Mucosa of rectum (tissue), 2 donors: ENCODE results near the gene CORO2B.

Experiments used
- H3K27ac ChIP-seq, 2 donors: one replicate each; pipeline ENCODE4 v1.7.0; 2013; ENCODE audit warnings: inconsistent platforms in 2 of 2, low read depth in 2 of 2, low read length in 2 of 2
- H3K27me3 ChIP-seq, 2 donors: one replicate each; pipeline ENCODE4 v1.7.0; 2013; ENCODE audit warnings: low read length in 2 of 2; ENCODE audit not compliant: control insufficient read depth in 2 of 2, insufficient read depth in 2 of 2
- H3K36me3 ChIP-seq, 2 donors: one replicate each; pipeline ENCODE4 v1.7.0; 2013; ENCODE audit warnings: low read length in 2 of 2; ENCODE audit not compliant: control insufficient read depth in 2 of 2, insufficient read depth in 2 of 2
- H3K4me1 ChIP-seq, 2 donors: one replicate each; pipeline ENCODE4 v1.7.0; 2013; ENCODE audit warnings: low read length in 2 of 2, mild to moderate bottlenecking in 1 of 2; ENCODE audit not compliant: control insufficient read depth in 2 of 2, insufficient read depth in 2 of 2
- H3K4me3 ChIP-seq, 2 donors: one replicate each; pipeline ENCODE4 v1.7.0; 2013; ENCODE audit warnings: low read length in 2 of 2
- H3K9ac ChIP-seq, 2 donors: one replicate each; pipeline ENCODE4 v1.7.0; 2013; ENCODE audit warnings: low read length in 2 of 2, low read depth in 1 of 2, mild to moderate bottlenecking in 1 of 2
- H3K9me3 ChIP-seq, 2 donors: one replicate each; pipeline ENCODE4 v1.7.0; 2013; ENCODE audit warnings: low read length in 2 of 2; ENCODE audit not compliant: control insufficient read depth in 2 of 2
- donor health status: healthy.
- donor health status: Normal muscosa, but diverticular disease.

The CORO2B gene

GRCh38 chr15:68632101-68632500, 53.3 kb downstream of the CORO2B start:
- Histone ChIP-seq H3K36me3 (no peaks in the 10 kb centered on the region), H3K4me1 (no peaks in the 10 kb centered on the region), H3K27ac (no peak overlapping the region)

GRCh38 chr15:68633231-68634121, 54.7 kb downstream of the CORO2B start:
- H3K36me3 ChIP-seq, result no peaks in the 10 kb centered on the region
- H3K9me3 ChIP-seq, result no peaks in the 10 kb centered on the region
- no peak overlapping the region for H3K4me3 ChIP-seq
- H3K4me1 ChIP-seq, result peaks cover under 1 to 2% of the 10 kb centered on the region in 2 donors
- no peak overlapping the region for H3K27ac ChIP-seq
- no peak overlapping the region for H3K9ac ChIP-seq
- peaks cover 4% of the 10 kb centered on the region in 2 donors for H3K27me3 ChIP-seq

More at GRCh38 chr15:68632101-68632500, 53.3 kb downstream of the CORO2B start:
- H3K27me3 ChIP-seq, result peaks cover 4 to 10% of the 10 kb centered on the region in 2 donors
- H3K4me3 ChIP-seq, result no peak overlapping the region
- H3K9me3 ChIP-seq, result no peaks in the 10 kb centered on the region
- no peak overlapping the region for H3K9ac ChIP-seq

GRCh38 chr15:68634122-68634482, 55.3 kb downstream of the CORO2B start:
- Histone ChIP-seq H3K4me1 (peaks cover 2 to 3% of the 10 kb centered on the region in 2 donors), H3K27me3 (peaks cover 0 to 4% of the 10 kb centered on the region in 2 donors), H3K36me3 (no peaks in the 10 kb centered on the region), H3K27ac (no peak overlapping the region), H3K4me3 (no peak overlapping the region), H3K9me3 (no peaks in the 10 kb centered on the region), H3K9ac (no peak overlapping the region)

- no peak overlapping the region for H3K27ac ChIP-seq
- H3K9ac ChIP-seq, result no peak overlapping the region
- H3K4me1 ChIP-seq, result peaks cover 2 to 3% of the 10 kb centered on the region in 2 donors
Observed at GRCh38 chr15:68634531-68634930, 55.7 kb downstream of the CORO2B start.

GRCh38 chr15:68635141-68635540, 56.3 kb downstream of the CORO2B start:
- Histone ChIP-seq H3K27ac (no peak overlapping the region), H3K4me3 (no peak overlapping the region), H3K9me3 (no peaks in the 10 kb centered on the region), H3K9ac (no peak overlapping the region), H3K36me3 (no peaks in the 10 kb centered on the region), H3K27me3 (no peaks in the 10 kb centered on the region), H3K4me1 (peaks cover 2 to 3% of the 10 kb centered on the region in 2 donors)

More at GRCh38 chr15:68634531-68634930, 55.7 kb downstream of the CORO2B start:
- H3K9me3 ChIP-seq, result no peaks in the 10 kb centered on the region
- peaks cover 0 to 4% of the 10 kb centered on the region in 2 donors for H3K27me3 ChIP-seq
- no peaks in the 10 kb centered on the region for H3K36me3 ChIP-seq
- no peak overlapping the region for H3K4me3 ChIP-seq

GRCh38 chr15:68636256-68636655, 57.5 kb downstream of the CORO2B start:
- peaks cover 2 to 3% of the 10 kb centered on the region in 2 donors for H3K4me1 ChIP-seq
- H3K9ac ChIP-seq, result no peak overlapping the region

GRCh38 chr15:68637767-68638404, 59.1 kb downstream of the CORO2B start:
- Histone ChIP-seq H3K9ac (no peak overlapping the region), H3K4me1 (peaks cover 2 to 3% of the 10 kb centered on the region in 2 donors)

More at GRCh38 chr15:68636256-68636655, 57.5 kb downstream of the CORO2B start:
- H3K27ac ChIP-seq, result no peak overlapping the region
- no peak overlapping the region for H3K4me3 ChIP-seq
- H3K9me3 ChIP-seq, result no peaks in the 10 kb centered on the region
- H3K36me3 ChIP-seq, result no peaks in the 10 kb centered on the region
- no peaks in the 10 kb centered on the region for H3K27me3 ChIP-seq

GRCh38 chr15:68638953-68639515, 60.2 kb downstream of the CORO2B start:
- H3K9me3 ChIP-seq, result no peaks in the 10 kb centered on the region
- peak overlapping the region; percentile 7 to 51 for H3K27ac ChIP-seq
- no peak overlapping the region for H3K4me3 ChIP-seq
- no peaks in the 10 kb centered on the region for H3K36me3 ChIP-seq
- peaks cover 2 to 3% of the 10 kb centered on the region in 2 donors for H3K4me1 ChIP-seq
- H3K27me3 ChIP-seq, result no peaks in the 10 kb centered on the region
- H3K9ac ChIP-seq, result no peak overlapping the region

More at GRCh38 chr15:68637767-68638404, 59.1 kb downstream of the CORO2B start:
- H3K9me3 ChIP-seq, result no peaks in the 10 kb centered on the region
- no peaks in the 10 kb centered on the region for H3K36me3 ChIP-seq
- H3K27me3 ChIP-seq, result no peaks in the 10 kb centered on the region
- peak overlapping the region in 1 of 2 donors; percentile 9 for H3K27ac ChIP-seq
- H3K4me3 ChIP-seq, result no peak overlapping the region

- Histone ChIP-seq H3K9me3 (no peaks in the 10 kb centered on the region), H3K27ac (no peak overlapping the region), H3K9ac (no peak overlapping the region), H3K27me3 (no peaks in the 10 kb centered on the region), H3K4me1 (peaks cover 2 to 3% of the 10 kb centered on the region in 2 donors), H3K4me3 (no peak overlapping the region), H3K36me3 (no peaks in the 10 kb centered on the region)
Observed at GRCh38 chr15:68639926-68640600, 61.3 kb downstream of the CORO2B start.
